Stomach (tissue), 9 donors: ENCODE results near the gene KANSL1. TPM values are rescaled to one million over a fixed set of nuclear protein-coding genes. Genes with fewer than 3 reads are reported as not detected.

Experiments used
- DNase-seq, 2 donors: peaks; one replicate each; pipeline versions ENCODE4 v3.0.0 to v3.0.0-alpha.2; 2013 to 2019
- H3K27ac ChIP-seq, 5 donors: fragments of 200-600 bp in 4 of 5; sonication (generic) in 4 of 5; one replicate each; pipeline ENCODE4 v1.5.1; 2013 to 2019; ENCODE audit warnings: mild to moderate bottlenecking in 1 of 5, moderate library complexity in 1 of 5
- H3K27me3 ChIP-seq, 3 donors: fragments of 200-600 bp; sonication (generic); one replicate each; pipeline ENCODE4 v1.5.1; 2017 to 2019; ENCODE audit warnings: mixed run types in 1 of 3
- H3K36me3 ChIP-seq, 4 donors: fragments of 200-600 bp; sonication (generic); 1 replicate in 3 of 4; 2 replicates in 1 of 4; pipeline ENCODE4 v1.5.1; 2016 to 2019
- H3K4me1 ChIP-seq, 4 donors: fragments of 200-600 bp; sonication (generic); one replicate each; pipeline ENCODE4 v1.5.1; 2016 to 2019
- H3K4me3 ChIP-seq, 4 donors: fragments of 200-600 bp; sonication (generic) in 3 of 4; one replicate each; pipeline ENCODE4 v1.5.1; 2016 to 2019; ENCODE audit warnings: mild to moderate bottlenecking in 1 of 4
- H3K9me3 ChIP-seq, 4 donors: fragments of 200-600 bp; sonication (generic); one replicate each; pipeline ENCODE4 v1.5.1; 2016 to 2019
- CTCF ChIP-seq, 7 experiments: fragments of 450-650 bp in 4 of 7; fragments of 200-600 bp in 3 of 7; sonication (generic) in 3 of 7; IDR thresholded peaks; one replicate each; pipeline ENCODE4 v1.5.1; 2016 to 2019; ENCODE audit warnings: antibody characterized with exemption in 7 of 7, control low read depth in 2 of 7, mild to moderate bottlenecking in 1 of 7
- EP300 ChIP-seq: sonication (generic); formaldehyde crosslinking; IDR thresholded peaks from one replicate; pipeline ENCODE4 v1.6.1; 2017; ENCODE audit warnings: antibody characterized with exemption
- POLR2A ChIP-seq, 4 donors: fragments of 450-650 bp; IDR thresholded peaks; one replicate each; pipeline ENCODE4 v1.6.1; 2016; ENCODE audit warnings: antibody characterized with exemption in 4 of 4, control low read depth in 2 of 4, mild to moderate bottlenecking in 1 of 4, moderate library complexity in 1 of 4
- POLR2AphosphoS5 ChIP-seq, 3 donors: sonication (generic); formaldehyde crosslinking; IDR thresholded peaks; one replicate each; pipeline ENCODE4 v1.6.1; 2016; ENCODE audit warnings: antibody characterized with exemption in 3 of 3
- WGBS, 5 donors: extraction: QIAGEN DNeasy Blood & Tissue Kit in 3 of 5; methylation state at CpG; one replicate each; pipeline versions ENCODE4 v1.1.5 to v1.1.7; 2013 to 2018; 5-methylcytosine and 5-hydroxymethylcytosine counted together
- intact Hi-C: fragments of 100-400 bp; cut with DNase I; formaldehyde crosslinking; loops from one replicate; pipeline ENCODE4 v1.15.1; 2023; ENCODE audit warnings: low total_unique reads
- polyA plus RNA-seq, 3 donors: library from polyadenylated mRNA; stranded (reverse); fragments of 200-250 nt; gene quantifications; one replicate each; pipeline ENCODE4 v1.2.3, GENCODE V29; 2013
- total RNA-seq, 5 donors: library from RNA; depleted of rRNA; stranded (reverse); fragments of >200 nt; gene quantifications; one replicate each; pipeline versions ENCODE4 v1.1.0 to v1.2.3, GENCODE V29; 2014 to 2016
- donor health status: healthy with polysubstance abuse.
- donor health status: Bipolar disorder and iron deficiency.
- donor health status: healthy.

The KANSL1 gene
- total and polyA plus RNA-seq, 8 donors, result 9.2 to 288 (median 127) TPM

- Histone ChIP-seq H3K9me3 (no peaks in the 10 kb centered on the region), H3K4me3 (no peak overlapping the region), H3K36me3 (no peaks in the 10 kb centered on the region), H3K4me1 (peaks cover 36 to 100% (median 72%) of the 10 kb centered on the region in 4 donors), H3K27me3 (no peaks in the 10 kb centered on the region), H3K27ac (no peak overlapping the region)
- no peak for DNase-seq
- TF ChIP-seq POLR2A (IDR thresholded peaks at IDR 0.05) (no peak), EP300 (no peak), POLR2AphosphoS5 (IDR thresholded peaks at IDR 0.05) (no peak), CTCF (IDR thresholded peaks at IDR 0.05) (no peak)
- intact Hi-C loops, result no loop called here
Measured at GRCh38 chr17:46151762-46152161, 41.5 kb downstream of the KANSL1 start.

GRCh38 chr17:46150216-46150963 lies 42.8 kb downstream of the KANSL1 start:
- Histone ChIP-seq H3K4me1 (peaks cover 23 to 98% (median 72%) of the 10 kb centered on the region in 4 donors), H3K36me3 (no peaks in the 10 kb centered on the region), H3K9me3 (no peaks in the 10 kb centered on the region), H3K4me3 (no peak overlapping the region), H3K27me3 (no peaks in the 10 kb centered on the region), H3K27ac (no peak overlapping the region)
- intact Hi-C loops, result no loop called here
- DNase-seq, result no peak
- WGBS, 5 donors, result 28 to 44% (median 42%) methylated on average over 2 of the region's 2 CpGs
- TF ChIP-seq CTCF (IDR thresholded peaks at IDR 0.05) (no peak), POLR2AphosphoS5 (IDR thresholded peaks at IDR 0.05) (no peak), EP300 (no peak), POLR2A (IDR thresholded peaks at IDR 0.05) (no peak)

DNA sequence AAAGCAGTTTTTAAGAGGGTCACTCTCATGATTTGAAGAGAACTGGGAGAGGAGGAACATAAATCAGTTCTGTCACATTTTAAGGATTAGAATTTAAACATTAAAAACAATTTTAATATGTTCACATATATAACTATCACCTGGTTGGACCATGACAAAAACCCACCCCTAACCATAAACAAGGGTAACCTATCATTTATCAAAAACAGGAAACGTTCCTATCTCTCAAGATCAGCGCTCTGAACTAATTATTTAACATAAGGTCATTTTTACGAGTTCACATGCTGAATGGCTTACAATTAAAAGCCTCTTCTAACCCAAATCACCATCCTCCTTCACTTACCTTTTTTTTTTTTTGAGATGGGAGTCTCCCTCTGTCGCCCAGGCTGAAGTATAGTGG lies 45.0 kb downstream of the KANSL1 start:
- 53 to 67% (median 61%) methylated on average over 4 of the region's 4 CpGs for WGBS, 5 donors
- H3K9me3 ChIP-seq, result no peaks in the 10 kb centered on the region
- intact Hi-C loops, result no loop called here
- no peaks in the 10 kb centered on the region for H3K36me3 ChIP-seq
- peaks cover 16 to 97% (median 64%) of the 10 kb centered on the region in 4 donors for H3K4me1 ChIP-seq
- H3K27me3 ChIP-seq, result no peaks in the 10 kb centered on the region
- DNase-seq, result no peak
- TF ChIP-seq POLR2A (IDR thresholded peaks at IDR 0.05) (no peak), CTCF (IDR thresholded peaks at IDR 0.05) (no peak), EP300 (no peak), POLR2AphosphoS5 (IDR thresholded peaks at IDR 0.05) (no peak)
- no peak overlapping the region for H3K27ac ChIP-seq
- no peak overlapping the region for H3K4me3 ChIP-seq

- Histone ChIP-seq H3K27me3 (no peaks in the 10 kb centered on the region), H3K9me3 (no peaks in the 10 kb centered on the region), H3K4me1 (peaks cover 10 to 96% (median 61%) of the 10 kb centered on the region in 4 donors), H3K36me3 (no peaks in the 10 kb centered on the region), H3K27ac (no peak overlapping the region), H3K4me3 (no peak overlapping the region)
- 85 to 92% (median 89%) methylated on average over 4 of the region's 4 CpGs for WGBS, 5 donors
- intact Hi-C loops, result no loop called here
- TF ChIP-seq POLR2AphosphoS5 (IDR thresholded peaks at IDR 0.05) (no peak), CTCF (IDR thresholded peaks at IDR 0.05) (no peak), POLR2A (IDR thresholded peaks at IDR 0.05) (no peak), EP300 (no peak)
- no peak for DNase-seq
Measured at GRCh38 chr17:46147296-46147695, 45.9 kb downstream of the KANSL1 start.
